Activated naive CD8-positive, alpha-beta T cell treated with anti-CD3 and anti-CD28 coated beads, Interleukin-2, amount 50 U/mL, for 24 hours (primary cell): ENCODE measurements around the gene AMMECR1L.
"Not testable (repeated sequence)": the region's sequence is repeated elsewhere in the genome, so short reads cannot be mapped to it uniquely, and the experiment has no call there.

ENCODE experiments used
- ATAC-seq: fragments of 150-1000 bp; cut with Tn5 transposase; one replicate; pipeline ENCODE4 v1.10.0; 2021
- DNase-seq: peaks from one replicate; pipeline ENCODE4 v3.0.0; 2021
- H3K27ac Mint-ChIP-seq: one replicate; pipeline ENCODE4 v1.8.0; 2021; ENCODE audit warnings: mild to moderate bottlenecking, mixed read lengths
- H3K27me3 Mint-ChIP-seq: one replicate; pipeline ENCODE4 v1.8.0; 2021; ENCODE audit warnings: mixed read lengths
- H3K36me3 Mint-ChIP-seq: one replicate; pipeline ENCODE4 v1.8.0; 2021; ENCODE audit warnings: low read depth, mixed read lengths
- H3K4me1 Mint-ChIP-seq: one replicate; pipeline ENCODE4 v1.8.0; 2021; ENCODE audit warnings: mixed read lengths
- H3K4me3 Mint-ChIP-seq: one replicate; pipeline ENCODE4 v1.8.0; 2021; ENCODE audit warnings: mild to moderate bottlenecking, moderate library complexity, mixed read lengths
- H3K9me3 Mint-ChIP-seq: one replicate; pipeline ENCODE4 v1.8.0; 2021; ENCODE audit warnings: mixed read lengths

Gene AMMECR1L

DNA sequence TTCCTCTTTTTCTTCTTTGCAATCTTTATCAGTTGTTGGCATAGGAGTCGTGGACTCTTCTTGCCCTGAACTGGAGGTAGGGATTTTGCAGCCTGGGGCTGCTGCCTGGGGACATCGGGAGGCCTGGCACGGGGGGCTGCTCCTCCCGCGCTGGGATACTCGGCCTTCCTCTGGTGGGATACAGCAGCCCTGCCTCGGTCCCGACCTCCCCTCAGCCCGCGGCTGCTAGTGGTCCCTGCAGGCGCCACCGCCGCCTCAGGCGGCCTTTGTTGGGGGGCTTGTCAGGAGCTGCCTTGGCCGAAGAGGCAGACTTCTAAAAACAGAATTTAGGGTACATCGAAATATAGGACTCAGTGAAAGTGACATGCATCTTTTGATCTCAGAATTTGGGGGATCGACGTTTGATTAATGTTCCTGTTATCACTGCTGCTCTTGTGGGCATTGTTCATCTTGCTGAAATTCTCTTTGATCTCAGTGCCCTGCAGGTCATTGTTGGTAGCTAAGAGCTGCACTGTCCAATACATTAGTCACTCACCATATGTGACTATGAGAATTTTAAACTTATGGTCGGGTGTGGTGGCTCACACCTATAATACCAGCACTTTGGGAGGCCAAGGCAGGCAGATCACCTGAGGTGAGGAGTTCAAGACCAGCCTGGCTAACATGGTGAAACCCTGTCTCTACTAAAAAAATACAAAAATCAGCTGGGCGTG lies 44.1 kb downstream of the AMMECR1L start:
- Mint-ChIP-seq H3K36me3 (peaks cover 16% of the 10 kb centered on the region), H3K27me3 (no peaks in the 10 kb centered on the region), H3K9me3 (no peaks in the 10 kb centered on the region), H3K27ac (no peak overlapping the region), H3K4me1 (no peaks in the 10 kb centered on the region), H3K4me3 (no peak overlapping the region)
- no peak for DNase-seq
- ATAC-seq: no peak

- ATAC-seq (no peak), DNase-seq (no peak)
- Mint-ChIP-seq H3K27me3 (no peaks in the 10 kb centered on the region), H3K4me3 (no peak overlapping the region), H3K9me3 (no peaks in the 10 kb centered on the region), H3K27ac (no peak overlapping the region), H3K4me1 (no peaks in the 10 kb centered on the region), H3K36me3 (peaks cover 11% of the 10 kb centered on the region)
These were observed 44.9 kb downstream of the AMMECR1L start for GRCh38 chr2:127840893-127841292.

DNA sequence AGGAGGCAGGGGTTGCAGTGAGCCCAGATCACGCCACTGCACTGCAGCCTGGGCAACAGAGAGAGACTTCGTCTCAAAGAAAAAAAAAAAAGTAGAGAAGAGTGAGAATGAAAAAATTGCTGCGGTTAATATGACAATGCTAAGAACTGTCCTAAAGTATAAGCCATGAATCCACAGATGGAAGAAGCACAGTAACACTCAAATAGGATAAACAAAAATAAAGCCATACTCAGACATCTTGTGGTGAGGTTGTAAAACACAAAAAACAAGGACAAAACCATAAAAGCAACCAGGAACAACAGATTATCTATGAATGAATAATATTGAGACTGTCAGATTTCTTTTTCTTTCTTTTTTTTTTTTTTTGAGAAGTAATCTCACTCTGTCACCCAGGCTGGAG lies 50.8 kb downstream of the AMMECR1L start:
- H3K9me3 Mint-ChIP-seq: no peaks in the 10 kb centered on the region
- H3K36me3 Mint-ChIP-seq: no peaks in the 10 kb centered on the region

DNA sequence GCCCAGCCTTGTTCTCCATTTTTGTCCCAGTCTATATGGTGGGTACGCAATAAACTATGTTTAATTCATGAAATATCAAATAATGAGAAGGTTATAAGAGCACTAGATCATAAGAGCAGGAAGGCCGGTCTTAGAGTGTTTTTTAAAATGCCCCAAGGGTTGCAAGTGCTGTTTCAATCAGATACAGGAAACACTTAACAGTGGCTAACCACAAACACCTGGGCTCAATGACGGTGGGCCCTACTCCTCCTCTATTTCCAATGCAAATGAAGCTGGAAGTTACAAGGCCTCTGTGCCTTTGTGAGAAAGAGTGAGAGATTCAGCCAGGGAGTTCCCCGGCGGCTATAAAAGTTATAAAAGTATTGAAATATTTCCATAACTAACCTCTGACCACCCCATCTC lies 55.9 kb downstream of the AMMECR1L start:
- peak overlapping the region; percentile 61 for H3K4me3 Mint-ChIP-seq
- ATAC-seq (peak; percentile 99), DNase-seq (peak; percentile 68)
- H3K4me1 Mint-ChIP-seq: peaks cover 35% of the 10 kb centered on the region
- peaks cover 10% of the 10 kb centered on the region for H3K9me3 Mint-ChIP-seq
- H3K27ac Mint-ChIP-seq: peak overlapping the region; percentile 85
- H3K27me3 Mint-ChIP-seq: no peaks in the 10 kb centered on the region
- peaks cover 22% of the 10 kb centered on the region for H3K36me3 Mint-ChIP-seq

More for the DNA sequence above, 50.8 kb downstream of the AMMECR1L start:
- no peaks in the 10 kb centered on the region for H3K27me3 Mint-ChIP-seq
- peaks cover 18% of the 10 kb centered on the region for H3K4me1 Mint-ChIP-seq
- no peak overlapping the region for H3K27ac Mint-ChIP-seq
- ATAC-seq: no peak
- H3K4me3 Mint-ChIP-seq: no peak overlapping the region
- DNase-seq: no peak

- H3K4me3 Mint-ChIP-seq, DNase-seq, H3K27ac Mint-ChIP-seq, ATAC-seq, H3K27me3 Mint-ChIP-seq: not testable (repeated sequence)
- H3K36me3 Mint-ChIP-seq: peaks cover 22% of the 10 kb centered on the region
- peaks cover 33% of the 10 kb centered on the region for H3K4me1 Mint-ChIP-seq
- peaks cover 10% of the 10 kb centered on the region for H3K9me3 Mint-ChIP-seq
These were observed 59.0 kb downstream of the AMMECR1L start for GRCh38 chr2:127826708-127827107.

GRCh38 chr2:127826047-127826446 lies 59.7 kb downstream of the AMMECR1L start:
- ATAC-seq (no peak), DNase-seq (no peak)
- Mint-ChIP-seq H3K27ac (no peak overlapping the region), H3K36me3 (peaks cover 22% of the 10 kb centered on the region), H3K9me3 (peaks cover 10% of the 10 kb centered on the region), H3K4me3 (no peak overlapping the region), H3K27me3 (no peaks in the 10 kb centered on the region), H3K4me1 (peaks cover 28% of the 10 kb centered on the region)

DNA sequence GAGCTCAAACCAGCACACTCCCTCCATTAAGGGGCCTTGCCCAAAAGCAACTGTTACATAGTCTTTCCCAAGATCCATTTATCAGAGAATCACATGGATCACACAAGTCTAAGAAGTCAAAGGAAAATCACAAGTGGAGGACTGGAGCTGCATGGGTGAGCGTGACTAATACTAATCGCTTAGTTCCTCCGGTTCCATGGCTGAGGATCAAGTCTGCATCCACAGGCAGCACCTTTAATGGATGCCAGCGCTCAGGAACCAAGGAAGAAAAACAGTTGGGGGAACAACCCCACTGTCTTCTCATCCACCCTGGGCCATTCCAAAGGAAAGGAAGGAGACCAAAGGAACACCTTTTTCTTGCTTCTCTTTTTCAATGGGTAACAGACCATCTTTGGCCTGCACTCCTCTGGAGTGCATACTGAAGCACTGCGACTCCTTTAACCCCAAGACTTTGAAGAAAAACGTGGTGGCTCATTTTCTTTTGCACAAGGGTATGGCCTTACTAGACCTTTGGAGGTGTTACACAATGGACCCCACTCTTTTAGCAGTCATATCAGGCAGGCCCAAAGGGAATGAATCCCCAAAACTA lies 65.6 kb downstream of the AMMECR1L start:
- Mint-ChIP-seq H3K4me1 (no peaks in the 10 kb centered on the region), H3K36me3 (peaks cover 5% of the 10 kb centered on the region), H3K27me3 (peaks cover 22% of the 10 kb centered on the region), H3K27ac (no peak overlapping the region), H3K9me3 (peaks cover 17% of the 10 kb centered on the region), H3K4me3 (no peak overlapping the region)
- ATAC-seq: no peak
- no peak for DNase-seq

DNA sequence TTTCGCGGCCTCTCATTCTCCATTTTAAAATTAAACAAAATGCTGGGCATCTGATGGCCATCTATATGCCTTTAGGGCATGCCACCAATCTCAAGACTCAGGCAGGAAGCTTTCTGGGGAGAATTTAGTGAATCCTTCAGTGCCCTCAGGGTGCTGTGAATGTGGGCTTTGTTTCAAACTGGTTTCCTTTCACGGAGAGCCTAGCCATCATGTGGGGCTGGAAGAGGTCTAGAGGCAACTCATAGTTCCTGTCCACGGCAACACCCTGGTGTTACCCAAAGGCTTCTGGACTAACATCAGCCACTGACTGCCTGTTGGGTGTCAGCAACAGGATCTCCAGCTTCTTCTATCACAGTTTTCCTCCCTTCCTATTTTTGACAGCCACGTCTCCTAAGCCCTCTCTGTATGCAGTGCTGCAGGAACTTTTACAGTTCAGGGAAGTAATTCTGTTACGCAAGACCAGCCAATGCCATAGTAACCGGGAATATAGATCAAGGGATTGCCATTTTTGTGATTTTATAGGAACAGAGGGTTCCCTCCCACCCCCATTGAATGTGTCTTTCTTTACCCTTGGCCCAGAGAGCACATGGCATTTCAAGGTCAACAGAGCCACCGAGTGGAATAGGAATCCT lies 66.8 kb downstream of the AMMECR1L start:
- Mint-ChIP-seq H3K4me1 (no peaks in the 10 kb centered on the region), H3K27ac (no peak overlapping the region), H3K36me3 (peaks cover 5% of the 10 kb centered on the region), H3K9me3 (peaks cover 17% of the 10 kb centered on the region), H3K4me3 (no peak overlapping the region), H3K27me3 (peaks cover 22% of the 10 kb centered on the region)
- ATAC-seq (no peak), DNase-seq (no peak)

DNA sequence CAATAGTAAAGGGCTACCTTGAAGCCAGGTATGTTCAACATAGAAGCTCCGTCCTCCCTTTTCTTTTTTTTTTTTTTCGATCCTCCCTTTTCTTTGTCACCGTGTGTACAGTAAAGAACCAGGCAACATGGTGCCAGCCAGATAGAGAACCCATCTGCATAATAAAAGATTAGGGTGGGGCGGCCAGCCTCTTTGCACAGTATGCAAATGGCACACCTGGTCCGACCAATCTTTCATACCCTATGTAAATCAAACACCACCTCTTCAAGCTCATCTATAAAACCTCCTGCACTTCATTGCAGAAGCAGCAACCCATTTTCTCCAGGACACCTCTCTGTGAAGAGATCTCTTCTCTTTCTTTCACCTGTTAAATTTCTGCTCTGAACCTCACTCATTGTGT lies 67.5 kb downstream of the AMMECR1L start:
- peaks cover 5% of the 10 kb centered on the region for H3K36me3 Mint-ChIP-seq
- H3K27me3 Mint-ChIP-seq: peaks cover 22% of the 10 kb centered on the region
- no peak overlapping the region for H3K27ac Mint-ChIP-seq
- H3K9me3 Mint-ChIP-seq: peaks cover 17% of the 10 kb centered on the region
- DNase-seq: no peak
- no peak for ATAC-seq
- no peaks in the 10 kb centered on the region for H3K4me1 Mint-ChIP-seq
- H3K4me3 Mint-ChIP-seq: no peak overlapping the region

DNA sequence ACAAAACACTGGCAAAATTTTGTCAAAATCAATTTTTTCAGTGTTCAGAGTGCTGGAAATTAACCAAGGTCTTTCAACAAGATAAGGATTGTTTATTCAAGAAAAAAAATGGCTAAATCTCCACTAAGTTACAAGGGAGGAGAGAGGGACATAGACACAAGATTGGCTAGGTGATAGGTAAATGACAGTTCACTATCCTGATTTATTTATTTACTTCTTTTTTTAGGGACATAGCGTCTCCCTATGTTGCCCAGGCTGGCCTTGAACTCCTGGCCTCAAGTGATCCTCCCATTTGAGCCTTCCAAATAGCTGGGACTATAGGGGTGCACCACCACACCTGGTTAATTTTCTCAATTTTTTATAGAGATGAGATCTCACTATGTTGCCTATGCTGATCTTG lies 71.1 kb downstream of the AMMECR1L start:
- H3K9me3 Mint-ChIP-seq: peaks cover 7% of the 10 kb centered on the region
- H3K4me3 Mint-ChIP-seq: no peak overlapping the region
- H3K36me3 Mint-ChIP-seq: peaks cover 14% of the 10 kb centered on the region

GRCh38 chr2:127812441-127812840 lies 73.3 kb downstream of the AMMECR1L start:
- ATAC-seq, DNase-seq, H3K27ac Mint-ChIP-seq, H3K9me3 Mint-ChIP-seq, H3K27me3 Mint-ChIP-seq: not testable (repeated sequence)
- H3K4me3 Mint-ChIP-seq: peak overlapping the region; percentile 94
- H3K4me1 Mint-ChIP-seq: peaks cover 34% of the 10 kb centered on the region
- H3K36me3 Mint-ChIP-seq: peaks cover 18% of the 10 kb centered on the region

More for the DNA sequence above, 71.1 kb downstream of the AMMECR1L start:
- peaks cover 16% of the 10 kb centered on the region for H3K4me1 Mint-ChIP-seq
- ATAC-seq: no peak
- H3K27ac Mint-ChIP-seq: no peak overlapping the region
- peaks cover 22% of the 10 kb centered on the region for H3K27me3 Mint-ChIP-seq
- DNase-seq: no peak
